ENCODE results near the gene METTL15.
"Not testable (repeated sequence)": the region's sequence is repeated elsewhere in the genome, so short reads cannot be mapped to it uniquely, and the experiment has no call there.

The METTL15 gene

DNA sequence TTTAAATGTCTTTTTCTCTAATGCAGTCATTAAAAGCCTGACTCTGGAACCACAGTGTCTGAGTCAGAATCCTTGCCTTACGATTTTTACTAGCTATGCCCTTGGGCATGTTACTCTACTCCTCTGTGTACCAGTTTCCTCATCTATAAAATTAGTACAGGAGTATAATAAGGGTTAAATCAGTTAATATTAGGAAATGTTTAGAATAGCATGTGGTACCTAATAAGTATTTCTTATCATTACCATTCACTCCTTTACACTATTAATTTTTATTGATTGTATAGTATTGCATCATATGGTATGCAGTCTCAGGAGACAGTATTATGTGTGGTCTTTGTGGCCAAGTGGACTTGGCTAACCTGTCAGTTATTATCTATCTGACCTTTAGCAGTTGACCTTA is 68.2 kb downstream of the METTL15 start:
- no peak overlapping the region for H3K4me3 ChIP-seq (ENCODE audit: low read depth, low read length)
- no peak for DNase-seq (ENCODE audit: low read depth)
- TF ChIP-seq, protein P1, sequence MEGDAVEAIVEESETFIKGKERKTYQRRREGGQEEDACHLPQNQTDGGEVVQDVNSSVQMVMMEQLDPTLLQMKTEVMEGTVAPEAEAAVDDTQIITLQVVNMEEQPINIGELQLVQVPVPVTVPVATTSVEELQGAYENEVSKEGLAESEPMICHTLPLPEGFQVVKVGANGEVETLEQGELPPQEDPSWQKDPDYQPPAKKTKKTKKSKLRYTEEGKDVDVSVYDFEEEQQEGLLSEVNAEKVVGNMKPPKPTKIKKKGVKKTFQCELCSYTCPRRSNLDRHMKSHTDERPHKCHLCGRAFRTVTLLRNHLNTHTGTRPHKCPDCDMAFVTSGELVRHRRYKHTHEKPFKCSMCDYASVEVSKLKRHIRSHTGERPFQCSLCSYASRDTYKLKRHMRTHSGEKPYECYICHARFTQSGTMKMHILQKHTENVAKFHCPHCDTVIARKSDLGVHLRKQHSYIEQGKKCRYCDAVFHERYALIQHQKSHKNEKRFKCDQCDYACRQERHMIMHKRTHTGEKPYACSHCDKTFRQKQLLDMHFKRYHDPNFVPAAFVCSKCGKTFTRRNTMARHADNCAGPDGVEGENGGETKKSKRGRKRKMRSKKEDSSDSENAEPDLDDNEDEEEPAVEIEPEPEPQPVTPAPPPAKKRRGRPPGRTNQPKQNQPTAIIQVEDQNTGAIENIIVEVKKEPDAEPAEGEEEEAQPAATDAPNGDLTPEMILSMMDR (conservative IDR thresholded peaks at IDR 0.05; ENCODE audit: low read depth, low read length): no peak

DNA sequence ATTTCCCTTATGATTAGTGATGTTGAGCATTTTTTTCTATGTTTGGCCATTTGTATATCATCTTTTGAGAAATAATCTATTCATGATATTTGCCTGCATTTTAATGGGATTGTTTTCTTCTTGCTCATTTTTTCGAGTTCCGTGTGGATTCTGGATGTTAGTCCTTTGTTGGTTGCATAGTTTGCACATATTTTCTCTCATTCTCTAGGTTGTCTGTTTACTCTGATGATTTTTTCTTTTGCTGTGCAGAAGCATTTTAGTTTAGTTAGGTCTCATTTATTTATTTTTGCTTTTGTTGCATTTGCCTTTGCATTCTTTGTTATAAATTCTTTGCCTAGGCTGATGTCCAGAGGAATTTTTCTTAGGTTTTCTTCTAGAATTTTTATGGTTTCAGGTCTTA is 87.3 kb downstream of the METTL15 start:
- no peak overlapping the region for H3K4me3 ChIP-seq (ENCODE audit: low read depth, low read length)
- TF ChIP-seq, protein P1 (conservative IDR thresholded peaks at IDR 0.05; ENCODE audit: low read depth, low read length): no peak
- DNase-seq (ENCODE audit: low read depth): no peak

DNA sequence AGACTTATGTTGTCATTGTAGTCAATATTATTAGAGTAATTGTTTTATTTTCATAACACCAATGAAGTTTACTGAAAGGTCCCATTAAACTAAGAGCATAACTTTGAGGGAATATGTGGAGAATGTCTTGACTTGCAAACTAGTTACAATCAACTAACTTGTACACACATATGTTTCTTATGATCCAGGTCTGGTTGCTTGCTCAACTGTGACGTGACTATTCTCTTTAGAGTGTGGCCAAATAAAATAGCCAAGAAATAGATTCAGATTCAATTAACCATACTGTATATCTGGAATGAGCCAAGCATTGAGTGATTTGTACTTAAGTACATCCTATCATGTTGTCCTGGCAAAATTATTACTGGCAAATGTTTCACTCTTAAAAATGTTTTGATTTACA is 101.7 kb downstream of the METTL15 start:
- no peak overlapping the region for H3K4me3 ChIP-seq (ENCODE audit: low read depth, low read length)
- TF ChIP-seq, protein P1 (conservative IDR thresholded peaks at IDR 0.05; ENCODE audit: low read depth, low read length): no peak
- DNase-seq (ENCODE audit: low read depth): no peak

DNA sequence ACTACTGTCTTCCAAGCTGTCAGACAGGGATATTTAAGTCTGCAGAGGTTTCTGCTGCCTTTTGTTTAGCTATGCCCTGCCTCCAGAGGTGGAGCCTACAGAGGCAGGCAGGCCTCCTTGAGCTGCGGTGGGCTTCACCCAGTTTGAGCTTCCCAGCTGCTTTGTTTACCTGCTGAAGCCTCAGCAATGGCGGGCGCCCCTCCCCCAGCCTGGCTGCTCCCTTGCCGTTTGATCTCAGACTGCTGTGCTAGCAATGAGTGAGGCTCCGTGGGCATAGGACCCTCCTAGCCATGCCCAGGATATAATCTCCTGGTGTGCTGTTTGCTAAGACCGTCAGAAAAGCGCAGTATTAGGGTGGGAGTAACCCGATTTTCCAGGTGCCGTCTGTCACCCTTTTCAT is 113.9 kb downstream of the METTL15 start:
- not testable (repeated sequence) for H3K4me3 ChIP-seq (ENCODE audit: low read depth, low read length); DNase-seq (ENCODE audit: low read depth)

DNA sequence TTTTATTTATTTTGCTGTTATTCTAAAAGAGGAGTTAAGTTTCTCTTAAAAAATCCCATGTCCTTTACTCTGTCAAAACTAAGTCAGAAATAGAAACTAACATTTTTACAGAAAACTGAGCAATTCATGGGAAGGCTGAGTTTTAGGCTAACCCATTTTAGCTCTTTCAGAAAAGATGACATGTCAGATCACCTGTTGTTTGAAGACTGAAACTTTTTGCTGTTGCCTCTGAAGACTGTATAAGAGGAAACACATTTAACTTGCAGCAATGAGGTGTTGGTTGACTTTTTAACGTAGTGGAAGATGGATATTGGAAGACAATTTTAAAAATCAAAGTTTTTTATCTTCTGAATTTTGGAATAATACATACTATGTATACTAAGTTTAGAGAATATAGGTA is 115.4 kb downstream of the METTL15 start:
- no peak overlapping the region for H3K4me3 ChIP-seq (ENCODE audit: low read depth, low read length)
- TF ChIP-seq, protein P1 (conservative IDR thresholded peaks at IDR 0.05; ENCODE audit: low read depth, low read length): no peak
- DNase-seq (ENCODE audit: low read depth): no peak

DNA sequence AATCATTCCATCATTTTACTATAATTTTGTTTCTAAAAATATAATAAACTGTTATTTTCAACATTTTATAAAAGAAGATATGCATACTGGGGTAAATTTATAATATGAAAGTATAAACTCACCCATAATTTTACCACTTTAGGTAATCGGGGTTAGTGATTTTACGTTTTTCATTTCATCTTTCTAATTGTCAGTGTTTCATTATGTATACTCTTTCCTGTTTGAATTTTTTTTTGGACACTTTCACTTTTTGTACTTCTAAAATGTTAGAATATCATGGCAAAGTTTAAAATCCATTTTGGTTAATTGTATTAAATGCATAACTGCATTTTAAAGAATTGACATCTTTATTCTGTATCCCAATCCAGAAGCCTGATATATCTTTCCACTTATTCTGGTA is 115.8 kb downstream of the METTL15 start:
- no peak overlapping the region for H3K4me3 ChIP-seq (ENCODE audit: low read depth, low read length)
- TF ChIP-seq, protein P1 (conservative IDR thresholded peaks at IDR 0.05; ENCODE audit: low read depth, low read length): no peak
- DNase-seq (ENCODE audit: low read depth): no peak

DNA sequence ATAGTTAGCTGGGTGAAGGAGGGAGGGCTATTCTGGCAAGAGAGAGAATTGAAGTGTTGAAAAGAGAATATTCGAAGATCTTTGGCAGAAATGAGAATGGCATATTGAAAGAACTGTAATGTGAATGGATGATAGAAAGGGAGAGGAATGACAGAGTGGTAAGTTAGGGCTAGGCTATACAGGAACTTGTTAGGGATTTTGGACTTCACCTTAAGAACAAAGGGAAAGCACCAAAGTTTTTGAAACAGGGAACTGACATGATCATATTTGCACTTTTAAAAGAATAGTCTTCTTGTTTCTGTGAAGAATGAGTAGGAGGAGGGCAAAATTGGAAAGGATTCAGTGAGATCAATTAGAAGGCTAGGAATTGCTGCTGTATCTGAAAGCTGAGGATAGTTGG is 119.3 kb downstream of the METTL15 start:
- TF ChIP-seq, protein P1 (conservative IDR thresholded peaks at IDR 0.05; ENCODE audit: low read depth, low read length): no peak
- DNase-seq (ENCODE audit: low read depth): no peak
- no peak overlapping the region for H3K4me3 ChIP-seq (ENCODE audit: low read depth, low read length)

Measured in choroid plexus epithelial cell (primary cell).